Activated T-cell treated with anti-CD3 and anti-CD28 coated beads, Interleukin-2, amount 50 U/mL, for 72 hours (primary cell): Measurements from ENCODE around the gene OTULINL. TPM values are rescaled to one million over a fixed set of nuclear protein-coding genes. Genes with fewer than 3 reads are reported as not detected.
A peak's percentile ranks its signal among the peaks of the same experiment; 100 is the strongest.
"Not testable (repeated sequence)": the region's sequence is repeated elsewhere in the genome, so short reads cannot be mapped to it uniquely, and the experiment has no call there.

Source experiments
- ATAC-seq, 2 donors: fragments of 150-1000 bp; cut with Tn5 transposase; replicated peaks in 1 of 2; 2 replicates each; pipeline ENCODE4 v1.10.0; 2021; ENCODE audit warnings: moderate library complexity in 2 of 2, mild to moderate bottlenecking in 1 of 2
- DNase-seq, 2 donors: peaks; one replicate each; pipeline ENCODE4 v3.0.0; 2021 to 2022; ENCODE audit warnings: mixed read lengths in 1 of 2
- H3K27ac Mint-ChIP-seq: one replicate; pipeline ENCODE4 v1.8.0; 2022; ENCODE audit warnings: mild to moderate bottlenecking, moderate library complexity, mixed read lengths
- H3K27me3 Mint-ChIP-seq: one replicate; pipeline ENCODE4 v1.8.0; 2022; ENCODE audit warnings: low read depth, mixed read lengths
- H3K36me3 Mint-ChIP-seq, 2 donors: one replicate each; pipeline ENCODE4 v1.8.0; 2022; ENCODE audit warnings: mixed read lengths in 2 of 2, mild to moderate bottlenecking in 1 of 2; ENCODE audit not compliant: insufficient read depth in 2 of 2
- H3K4me1 Mint-ChIP-seq: one replicate; pipeline ENCODE4 v1.8.0; 2022; ENCODE audit warnings: low read depth, mixed read lengths
- H3K4me3 Mint-ChIP-seq, 2 donors: one replicate each; pipeline ENCODE4 v1.8.0; 2022; ENCODE audit warnings: mild to moderate bottlenecking in 2 of 2, mixed read lengths in 2 of 2, moderate library complexity in 2 of 2
- H3K9me3 Mint-ChIP-seq, 2 donors: one replicate each; pipeline ENCODE4 v1.8.0; 2022; ENCODE audit warnings: mixed read lengths in 2 of 2
- total RNA-seq, 2 donors: library from RNA; stranded (reverse); gene quantifications; one replicate each; pipeline ENCODE4 v1.2.3, GENCODE V29; 2022

The OTULINL gene
- 10 to 100 TPM; 17.9 to 18.8 TPM for total RNA-seq

- DNase-seq (peak; percentile 89), ATAC-seq (peak; percentile 94 to 95)
- Mint-ChIP-seq H3K36me3 (no peaks in the 10 kb centered on the region), H3K4me1 (peaks cover 35% of the 10 kb centered on the region), H3K4me3 (peak within 1 kb of the TSS; percentile 84 to 87), H3K9me3 (no peaks in the 10 kb centered on the region), H3K27ac (no peak within 1 kb of the TSS), H3K27me3 (peaks cover 25% of the 10 kb centered on the region)
Observed at GRCh38 chr5:14581106-14581890, at the start of gene OTULINL. OTULINL (plus strand) TSS chr5:14581792; CDS start chr5:14581895, 103 bp downstream.

GRCh38 chr5:14532180-14532579, 49.4 kb upstream of the OTULINL start:
- no peak overlapping the region for H3K4me3 Mint-ChIP-seq
- H3K9me3 Mint-ChIP-seq, result no peaks in the 10 kb centered on the region
- no peaks in the 10 kb centered on the region for H3K36me3 Mint-ChIP-seq
- no peak for ATAC-seq
- no peak for DNase-seq
- H3K4me1 Mint-ChIP-seq, result no peaks in the 10 kb centered on the region
- no peak overlapping the region for H3K27ac Mint-ChIP-seq
- no peaks in the 10 kb centered on the region for H3K27me3 Mint-ChIP-seq

- ATAC-seq (no peak), DNase-seq (no peak)
- H3K9me3 Mint-ChIP-seq, result peaks cover 0 to 1% of the 10 kb centered on the region in 2 donors
- H3K27me3 Mint-ChIP-seq, result no peaks in the 10 kb centered on the region
- no peak overlapping the region for H3K27ac Mint-ChIP-seq
- H3K4me1 Mint-ChIP-seq, result no peaks in the 10 kb centered on the region
- H3K36me3 Mint-ChIP-seq, result no peaks in the 10 kb centered on the region
- H3K4me3 Mint-ChIP-seq, result no peak overlapping the region
Observed at GRCh38 chr5:14534773-14535172, 46.8 kb upstream of the OTULINL start.

GRCh38 chr5:14545308-14545707, 36.3 kb upstream of the OTULINL start:
- ATAC-seq (no peak), DNase-seq (no peak)
- Mint-ChIP-seq H3K4me1 (peaks cover 7% of the 10 kb centered on the region), H3K27me3 (no peaks in the 10 kb centered on the region), H3K36me3 (peaks cover 2 to 9% of the 10 kb centered on the region in 2 donors), H3K9me3 (peaks cover 5 to 11% of the 10 kb centered on the region in 2 donors), H3K27ac (no peak overlapping the region), H3K4me3 (no peak overlapping the region)

DNA sequence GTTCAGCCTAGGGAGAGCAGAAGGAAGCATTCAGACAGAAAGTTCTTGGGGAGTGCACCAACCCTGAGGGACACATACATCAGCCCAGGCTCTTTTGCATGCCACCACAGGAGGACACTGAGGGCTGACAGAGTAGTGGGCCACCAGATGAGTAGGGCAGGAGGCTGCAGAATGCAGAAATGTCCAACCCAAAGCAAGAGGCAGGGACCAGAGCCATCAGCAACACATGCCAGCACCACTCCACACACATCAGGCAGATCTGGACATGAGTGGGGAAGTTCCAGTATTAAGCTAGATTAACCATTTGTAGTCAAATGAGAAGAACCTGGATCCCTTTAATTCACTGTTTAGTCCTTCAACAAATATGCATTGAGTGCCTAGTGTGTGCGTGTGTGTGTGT, 35.7 kb upstream of the OTULINL start:
- Mint-ChIP-seq H3K4me1 (peaks cover 7% of the 10 kb centered on the region), H3K27ac (no peak overlapping the region), H3K9me3 (peaks cover 5 to 11% of the 10 kb centered on the region in 2 donors), H3K4me3 (no peak overlapping the region), H3K27me3 (no peaks in the 10 kb centered on the region), H3K36me3 (peaks cover 2 to 9% of the 10 kb centered on the region in 2 donors)
- ATAC-seq (no peak), DNase-seq (no peak)

DNA sequence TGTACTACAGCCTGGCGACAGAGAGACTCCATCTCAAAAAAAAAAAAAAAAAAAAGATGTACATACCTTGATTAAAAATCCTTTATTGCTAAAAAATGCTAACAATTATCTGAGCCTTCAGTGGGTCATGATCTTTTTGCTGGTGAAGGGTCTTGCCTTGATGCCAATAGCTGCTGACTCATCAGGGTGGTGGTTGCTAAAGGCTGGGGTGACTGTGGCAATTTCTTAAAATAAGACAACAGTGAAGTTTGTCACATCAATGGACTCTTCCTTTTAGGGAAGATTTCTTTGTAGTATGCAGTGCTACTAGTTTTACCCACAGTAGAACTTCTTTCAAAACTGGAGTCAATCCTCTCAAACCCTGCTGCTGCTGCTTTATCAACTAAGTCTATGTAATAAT, 33.9 kb upstream of the OTULINL start:
- peaks cover 0 to 1% of the 10 kb centered on the region in 2 donors for H3K36me3 Mint-ChIP-seq
- peaks cover 0 to 2% of the 10 kb centered on the region in 2 donors for H3K9me3 Mint-ChIP-seq
- DNase-seq (no peak), ATAC-seq (no peak)
- H3K27me3 Mint-ChIP-seq, result no peaks in the 10 kb centered on the region
- no peak overlapping the region for H3K4me3 Mint-ChIP-seq
- no peak overlapping the region for H3K27ac Mint-ChIP-seq
- H3K4me1 Mint-ChIP-seq, result peaks cover 7% of the 10 kb centered on the region

- ATAC-seq (no peak), DNase-seq (no peak)
- H3K4me1 Mint-ChIP-seq, result peaks cover 7% of the 10 kb centered on the region
- no peak overlapping the region for H3K4me3 Mint-ChIP-seq
- H3K9me3 Mint-ChIP-seq, result peaks cover 8 to 11% of the 10 kb centered on the region in 2 donors
- no peak overlapping the region for H3K27ac Mint-ChIP-seq
- no peaks in the 10 kb centered on the region for H3K27me3 Mint-ChIP-seq
- peaks cover 6 to 13% of the 10 kb centered on the region in 2 donors for H3K36me3 Mint-ChIP-seq
Observed at GRCh38 chr5:14551211-14551610, 30.4 kb upstream of the OTULINL start.

GRCh38 chr5:14552017-14552416, 29.6 kb upstream of the OTULINL start:
- ATAC-seq (no peak), DNase-seq (no peak)
- H3K4me3 Mint-ChIP-seq, result no peak overlapping the region
- no peaks in the 10 kb centered on the region for H3K27me3 Mint-ChIP-seq
- peaks cover 7% of the 10 kb centered on the region for H3K4me1 Mint-ChIP-seq
- H3K36me3 Mint-ChIP-seq, result peaks cover 6 to 13% of the 10 kb centered on the region in 2 donors
- H3K9me3 Mint-ChIP-seq, result peaks cover 8 to 11% of the 10 kb centered on the region in 2 donors
- no peak overlapping the region for H3K27ac Mint-ChIP-seq

DNA sequence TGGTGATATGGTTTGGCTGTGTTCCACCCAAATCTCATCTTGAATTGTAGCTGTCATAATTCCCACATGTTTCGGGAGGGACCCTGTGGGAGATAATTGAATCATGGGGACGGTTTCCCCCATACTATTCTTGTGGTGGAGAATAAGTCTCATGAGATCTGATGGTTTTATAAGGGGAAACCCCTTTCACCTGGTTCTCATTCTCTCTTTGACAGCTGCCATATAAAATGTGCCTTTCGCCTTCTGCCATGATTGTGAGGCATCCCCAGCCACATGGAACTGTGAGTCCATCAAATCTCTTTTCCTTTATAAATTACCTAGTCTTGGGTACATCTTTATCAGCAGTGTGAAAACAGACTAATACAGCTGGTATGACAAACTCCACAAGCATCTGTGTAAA, 27.3 kb upstream of the OTULINL start:
- H3K36me3 Mint-ChIP-seq, result peaks cover 6 to 13% of the 10 kb centered on the region in 2 donors
- not testable (repeated sequence) for DNase-seq, H3K27ac Mint-ChIP-seq, H3K4me3 Mint-ChIP-seq, H3K27me3 Mint-ChIP-seq, ATAC-seq
- H3K9me3 Mint-ChIP-seq, result peaks cover 8 to 11% of the 10 kb centered on the region in 2 donors
- H3K4me1 Mint-ChIP-seq, result peaks cover 11% of the 10 kb centered on the region

DNA sequence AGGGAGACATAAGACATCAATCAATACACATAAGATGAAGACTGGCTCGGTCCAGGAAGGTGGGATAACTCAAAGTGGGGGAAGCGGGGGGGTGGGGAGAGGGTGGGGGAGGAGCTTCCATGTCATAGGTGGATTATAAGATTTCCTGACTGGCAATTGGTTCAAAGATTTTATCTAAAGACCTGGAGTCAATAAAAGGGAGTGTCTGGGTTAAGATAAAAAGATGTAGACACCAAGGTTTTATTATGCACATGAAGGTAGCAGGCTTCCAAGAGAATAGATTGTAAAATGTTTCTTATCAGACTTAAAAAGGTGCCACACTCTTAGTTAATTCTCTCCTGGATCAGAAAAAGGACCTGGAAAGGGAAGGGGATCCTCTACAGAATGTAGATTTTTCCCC, 25.6 kb upstream of the OTULINL start:
- H3K4me3 Mint-ChIP-seq, result no peak overlapping the region
- peaks cover 8 to 11% of the 10 kb centered on the region in 2 donors for H3K9me3 Mint-ChIP-seq
- DNase-seq (no peak), ATAC-seq (no peak)
- peaks cover 20% of the 10 kb centered on the region for H3K4me1 Mint-ChIP-seq
- H3K27me3 Mint-ChIP-seq, result no peaks in the 10 kb centered on the region
- H3K36me3 Mint-ChIP-seq, result peaks cover 6 to 13% of the 10 kb centered on the region in 2 donors
- H3K27ac Mint-ChIP-seq, result no peak overlapping the region

GRCh38 chr5:14557203-14557770, 24.3 kb upstream of the OTULINL start:
- peaks cover 6 to 13% of the 10 kb centered on the region in 2 donors for H3K36me3 Mint-ChIP-seq
- ATAC-seq (no peak), DNase-seq (no peak)
- no peak overlapping the region for H3K27ac Mint-ChIP-seq
- H3K4me3 Mint-ChIP-seq, result no peak overlapping the region
- H3K27me3 Mint-ChIP-seq, result no peaks in the 10 kb centered on the region
- peaks cover 5 to 11% of the 10 kb centered on the region in 2 donors for H3K9me3 Mint-ChIP-seq
- H3K4me1 Mint-ChIP-seq, result peaks cover 20% of the 10 kb centered on the region

GRCh38 chr5:14557791-14558415, 23.7 kb upstream of the OTULINL start:
- Mint-ChIP-seq H3K36me3 (peaks cover 6 to 13% of the 10 kb centered on the region in 2 donors), H3K27ac (no peak overlapping the region), H3K9me3 (peaks cover 5 to 11% of the 10 kb centered on the region in 2 donors), H3K4me1 (peaks cover 20% of the 10 kb centered on the region), H3K27me3 (no peaks in the 10 kb centered on the region), H3K4me3 (no peak overlapping the region)
- ATAC-seq (no peak), DNase-seq (no peak)

DNA sequence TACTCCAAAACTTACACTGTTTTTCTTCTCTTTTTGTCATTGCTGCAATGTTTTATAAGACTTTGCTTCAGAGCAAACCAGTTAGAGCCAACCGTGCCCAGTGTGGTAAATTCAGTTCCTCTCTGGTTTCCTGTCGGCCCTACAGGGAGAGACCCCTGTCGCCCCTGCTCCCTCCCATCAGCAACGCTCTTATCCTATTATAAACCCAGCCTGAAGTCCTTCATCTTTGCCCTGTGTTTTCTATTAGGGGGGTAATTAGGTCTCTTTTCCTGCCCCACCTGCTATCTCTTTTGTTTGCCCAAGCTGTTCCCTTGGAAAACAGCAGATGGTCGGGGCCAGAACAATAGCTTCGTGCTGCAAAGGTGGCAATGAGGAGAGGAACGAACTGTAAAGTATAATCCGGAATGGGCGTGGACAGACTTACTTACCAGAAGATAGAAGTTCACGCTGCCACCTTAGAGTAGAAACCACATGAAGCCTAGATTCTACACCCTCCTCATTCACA, 21.4 kb upstream of the OTULINL start:
- DNase-seq, result no peak
- Mint-ChIP-seq H3K4me1 (peaks cover 20% of the 10 kb centered on the region), H3K27me3 (no peaks in the 10 kb centered on the region), H3K36me3 (peaks cover 0 to 3% of the 10 kb centered on the region in 2 donors), H3K9me3 (no peaks in the 10 kb centered on the region), H3K4me3 (peak overlapping the region; percentile 49 to 56), H3K27ac (no peak overlapping the region)
- ATAC-seq, result peak in 1 of 2 donors; percentile 36
